ENCODE measurements around the gene ARFGAP2.
"Not testable (repeated sequence)": the region's sequence is repeated elsewhere in the genome, so short reads cannot be mapped to it uniquely, and the experiment has no call there.

The ARFGAP2 gene

DNA sequence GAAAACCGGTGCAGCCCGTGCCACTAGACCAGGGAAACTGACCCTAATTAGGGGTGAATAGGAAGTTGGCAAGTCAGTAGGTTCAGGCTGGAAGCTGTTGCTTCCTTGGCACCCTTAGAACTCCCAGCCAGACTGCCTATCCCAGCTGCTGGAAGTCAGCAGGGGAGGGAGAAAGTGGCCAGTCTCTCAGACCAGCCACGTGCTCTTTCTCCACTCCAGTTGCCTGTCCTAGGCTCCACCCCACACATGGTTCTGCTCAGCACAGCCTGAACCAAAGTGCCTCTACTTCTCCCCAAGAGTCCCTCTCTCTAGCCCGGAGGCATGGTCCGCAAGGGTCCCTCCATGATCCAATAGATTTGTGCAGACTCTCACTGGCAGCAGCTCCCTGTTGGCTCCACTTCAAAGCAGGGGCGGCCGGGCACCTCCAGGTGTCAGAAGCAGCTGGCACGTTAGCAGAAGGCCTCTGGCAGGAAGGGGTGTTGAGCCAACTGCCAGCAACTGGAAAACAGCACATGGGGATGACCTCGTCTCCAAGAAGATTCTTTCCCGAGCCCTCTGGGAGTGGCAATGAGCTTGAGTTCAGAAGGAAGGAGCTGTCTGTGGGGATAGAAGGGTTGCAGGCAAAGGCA lies 27.7 kb downstream of the ARFGAP2 start:
- DNase-seq (ENCODE audit: low read depth, low spot score), result no peak

DNA sequence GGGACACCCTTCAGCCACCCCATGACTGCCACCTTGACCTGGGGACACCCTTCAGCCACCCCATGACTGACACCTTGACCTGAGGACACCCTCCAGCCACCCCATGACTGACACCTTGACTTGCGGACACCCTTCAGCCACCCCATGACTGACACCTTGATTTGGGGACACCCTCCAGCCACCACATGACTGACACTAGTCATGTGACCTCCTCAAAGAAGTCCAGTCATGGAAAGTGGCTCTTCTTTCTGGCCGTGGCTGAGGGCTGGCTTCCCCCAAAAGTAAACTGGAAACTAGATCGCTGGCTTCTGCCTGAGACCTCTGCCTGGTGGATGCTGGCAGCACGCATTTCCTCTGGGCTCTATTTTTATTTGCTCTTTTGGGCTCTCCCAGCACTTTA lies 28.4 kb downstream of the ARFGAP2 start:
- DNase-seq (ENCODE audit: low read depth, low spot score), result no peak

- no peak for DNase-seq (ENCODE audit: low read depth, low spot score)
Measured at GRCh38 chr11:47147681-47148080, 29.0 kb downstream of the ARFGAP2 start.

DNA sequence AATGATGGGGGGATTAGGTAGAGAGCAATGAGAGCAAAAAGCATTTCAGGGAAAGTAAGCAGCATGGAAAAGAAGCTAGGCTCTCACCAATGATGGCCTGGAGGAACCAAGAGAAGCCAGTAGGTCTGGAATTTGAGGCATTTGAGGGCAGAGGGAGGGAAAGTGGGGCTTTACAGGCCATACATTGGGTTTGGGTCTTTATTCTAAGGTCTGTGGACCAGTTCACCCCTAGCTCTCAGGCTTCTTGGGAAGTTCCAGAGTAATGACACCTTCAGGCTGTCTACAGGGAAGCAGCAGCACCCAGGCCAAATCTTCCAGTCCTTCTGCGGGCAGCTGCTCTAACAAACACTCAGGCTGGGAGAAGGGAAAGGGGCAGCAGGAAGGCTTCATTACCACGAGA lies 29.4 kb downstream of the ARFGAP2 start:
- DNase-seq (ENCODE audit: low read depth, low spot score), result no peak

DNA sequence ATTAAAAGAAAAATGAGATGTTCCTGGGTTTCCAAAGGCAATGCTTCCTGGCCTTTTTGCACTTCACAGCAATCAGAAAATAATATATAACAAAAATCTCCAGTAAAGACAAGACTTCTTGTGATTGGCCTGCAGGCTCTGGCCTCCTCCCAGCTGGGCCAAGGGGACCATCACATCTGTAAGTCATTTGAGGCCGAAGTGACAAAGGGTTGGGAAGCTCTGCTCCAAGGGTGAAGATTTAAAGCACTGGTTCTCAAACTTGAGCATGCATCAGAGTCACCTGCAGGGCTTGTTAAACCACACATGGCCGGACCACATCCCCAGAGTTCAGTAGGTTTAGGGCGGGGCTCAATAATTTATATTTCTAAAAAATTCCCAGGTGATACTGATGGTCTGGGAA lies 32.1 kb downstream of the ARFGAP2 start:
- DNase-seq (ENCODE audit: low read depth, low spot score), result no peak

DNA sequence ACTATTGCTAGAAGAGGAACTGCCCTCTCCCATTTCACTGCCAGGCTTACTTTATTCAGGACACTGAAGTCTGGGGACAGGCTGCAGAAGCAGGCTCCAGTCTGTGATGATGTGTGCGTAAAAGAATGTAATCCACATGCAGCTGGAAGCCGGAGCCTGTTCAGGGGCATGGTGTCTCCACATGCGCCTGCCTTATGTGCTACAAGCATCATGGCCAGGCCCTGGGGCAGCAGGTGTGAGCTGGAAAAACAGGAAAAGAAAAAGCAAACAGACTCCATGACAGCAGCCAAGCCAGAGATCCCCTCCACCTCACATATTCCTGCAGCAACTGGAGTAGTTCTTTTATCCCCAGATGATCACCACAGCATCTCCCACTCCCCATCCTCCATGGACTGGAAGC lies 33.4 kb downstream of the ARFGAP2 start:
- DNase-seq (ENCODE audit: low read depth, low spot score), result no peak

- no peak for DNase-seq (ENCODE audit: low read depth, low spot score)
Measured at GRCh38 chr11:47139878-47140277, 36.8 kb downstream of the ARFGAP2 start.

DNA sequence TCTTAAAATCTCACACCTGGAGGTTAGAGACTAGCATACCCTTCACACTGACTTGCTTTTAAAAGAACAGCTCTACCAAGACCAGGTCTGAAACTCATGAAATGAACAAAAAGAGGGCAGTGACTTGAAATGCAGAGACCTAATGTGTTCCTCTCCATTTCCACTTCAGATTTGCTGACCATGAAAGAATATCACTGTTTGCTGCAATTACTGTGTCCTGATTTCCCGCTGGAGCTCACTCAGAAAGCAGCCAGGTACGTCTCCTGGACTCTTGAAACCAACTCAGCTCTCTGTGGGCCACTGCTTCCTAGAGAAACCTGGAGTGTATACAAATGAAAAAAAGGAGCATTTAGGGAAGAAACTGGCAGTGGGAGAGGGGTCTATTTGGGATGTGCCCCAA lies 39.2 kb downstream of the ARFGAP2 start:
- no peak for DNase-seq (ENCODE audit: low read depth, low spot score)

GRCh38 chr11:47136921-47137320 lies 39.8 kb downstream of the ARFGAP2 start:
- no peak for DNase-seq (ENCODE audit: low read depth, low spot score)

DNA sequence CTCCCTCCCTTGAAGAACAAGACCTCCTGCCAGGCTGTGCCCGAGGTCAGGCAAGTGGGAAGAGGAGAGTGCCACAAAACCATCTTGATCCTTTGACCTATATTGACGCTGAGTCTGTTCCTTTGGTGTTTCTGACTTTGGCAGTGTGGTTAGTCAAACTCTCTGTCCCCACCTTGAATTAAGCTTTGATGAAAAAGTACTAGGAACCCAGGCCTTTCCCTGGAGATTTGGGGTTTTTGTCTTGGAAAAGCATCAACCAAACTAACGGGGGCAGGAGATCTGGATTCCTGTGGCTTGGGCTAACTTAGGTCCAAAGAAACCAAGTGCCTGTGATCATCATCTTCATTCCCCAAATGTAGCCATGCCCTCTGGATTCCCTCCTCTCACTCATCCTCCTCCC lies 40.4 kb downstream of the ARFGAP2 start:
- DNase-seq (ENCODE audit: low read depth, low spot score), result no peak

DNA sequence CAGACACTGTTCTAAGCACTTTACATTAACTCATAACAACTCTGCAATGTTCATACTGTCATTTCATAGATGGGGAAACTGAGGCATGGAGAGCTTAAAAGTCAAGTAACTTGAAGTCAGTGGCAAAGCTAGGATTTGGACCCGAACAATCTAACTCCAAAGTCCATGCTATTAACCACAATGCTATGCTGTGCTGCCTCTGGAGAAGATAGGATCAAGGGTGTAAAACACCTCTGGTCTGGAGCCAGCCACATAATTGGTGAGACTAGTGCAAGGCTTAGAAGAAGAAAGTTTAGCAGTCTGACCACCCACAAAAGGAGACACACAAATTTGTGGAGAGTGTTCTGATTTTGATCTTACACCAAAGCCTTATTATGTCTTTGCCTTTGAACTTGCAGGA lies 43.7 kb downstream of the ARFGAP2 start:
- DNase-seq (ENCODE audit: low read depth, low spot score), result no peak

- no peak for DNase-seq (ENCODE audit: low read depth, low spot score)
Measured at GRCh38 chr11:47132490-47132889, 44.2 kb downstream of the ARFGAP2 start.

DNA sequence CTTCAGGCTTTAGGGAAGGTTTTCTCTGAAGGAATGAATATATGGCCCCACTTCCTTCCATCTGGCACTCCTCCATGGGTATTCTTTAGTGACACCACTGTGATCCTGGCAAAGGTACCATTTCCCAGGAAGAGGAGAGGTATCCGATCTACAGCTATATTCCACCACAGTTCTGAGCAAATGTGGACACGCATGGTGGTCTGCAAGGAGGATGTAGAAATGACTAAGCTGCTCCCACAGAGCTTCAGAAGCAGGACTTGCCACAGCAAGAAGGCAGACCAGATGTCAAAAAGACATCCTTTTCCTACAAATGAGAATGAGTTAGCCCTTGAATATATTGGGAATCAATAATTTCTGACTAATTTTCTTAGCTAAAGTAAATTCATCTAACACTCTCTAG lies 45.5 kb downstream of the ARFGAP2 start:
- no peak for DNase-seq (ENCODE audit: low read depth, low spot score)

DNA sequence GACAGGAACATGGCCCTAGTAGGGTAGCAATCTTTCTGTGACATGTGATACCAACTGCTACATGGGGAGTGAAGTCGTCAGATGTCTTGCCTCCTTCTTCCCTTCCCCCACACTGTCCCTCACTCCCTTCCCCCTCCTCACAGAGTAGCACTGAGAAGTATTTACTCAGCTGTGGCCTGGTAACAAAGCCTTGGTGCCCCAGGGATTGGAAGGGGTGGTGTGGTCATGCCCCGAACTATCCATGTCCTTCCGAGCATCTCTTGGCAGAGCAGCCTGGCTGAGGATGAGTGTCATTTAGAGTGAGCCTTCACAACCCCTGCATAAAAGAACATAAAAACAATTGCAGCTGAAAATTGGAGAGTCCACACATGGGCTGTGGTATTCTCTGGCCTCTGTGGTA lies 46.1 kb downstream of the ARFGAP2 start:
- DNase-seq (ENCODE audit: low read depth, low spot score), result no peak

GRCh38 chr11:47127213-47127612 lies 49.5 kb downstream of the ARFGAP2 start:
- no peak for DNase-seq (ENCODE audit: low read depth, low spot score)

GRCh38 chr11:47125083-47125482 lies 51.6 kb downstream of the ARFGAP2 start:
- no peak for DNase-seq (ENCODE audit: low read depth, low spot score)

DNA sequence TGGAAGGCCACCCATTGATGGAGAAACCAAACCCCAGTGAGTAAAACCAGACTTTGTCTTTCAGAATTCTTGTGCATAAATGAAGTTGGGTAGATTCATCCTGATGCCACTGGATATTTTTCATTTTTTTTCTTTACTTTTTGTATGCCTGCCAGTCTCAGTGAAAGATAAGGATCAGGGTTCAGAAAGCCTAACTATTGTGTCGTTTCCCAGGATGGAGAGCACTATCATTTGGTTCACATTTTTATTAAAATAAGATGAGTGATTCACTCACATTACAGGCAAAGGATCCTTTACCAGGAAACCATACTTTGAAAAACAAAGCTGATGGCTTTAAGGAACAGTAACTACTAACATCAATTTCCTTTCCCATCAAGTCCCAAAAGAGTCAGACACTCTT lies 52.0 kb downstream of the ARFGAP2 start:
- no peak for DNase-seq (ENCODE audit: low read depth, low spot score)

GRCh38 chr11:47123094-47123493 lies 53.6 kb downstream of the ARFGAP2 start:
- no peak for DNase-seq (ENCODE audit: low read depth, low spot score)

DNA sequence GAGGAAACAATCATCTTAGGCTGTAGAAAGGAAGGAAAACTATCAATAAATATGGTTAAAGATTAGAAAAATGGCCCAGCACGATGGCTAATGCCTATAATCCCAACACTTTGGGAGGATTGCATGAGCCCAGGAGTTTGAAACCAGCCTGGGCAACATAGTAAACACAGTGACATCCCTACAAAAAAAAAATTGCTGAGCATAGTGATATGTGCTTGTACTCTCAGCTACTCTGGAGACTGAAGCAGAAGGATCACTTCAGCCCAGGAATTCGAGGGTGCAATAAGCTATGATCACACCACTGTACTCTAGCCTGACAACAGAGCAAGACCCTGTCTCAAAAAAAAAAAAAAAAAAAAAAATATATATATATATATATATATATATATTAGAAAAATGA lies 54.9 kb downstream of the ARFGAP2 start:
- DNase-seq (ENCODE audit: low read depth, low spot score), result no peak

DNA sequence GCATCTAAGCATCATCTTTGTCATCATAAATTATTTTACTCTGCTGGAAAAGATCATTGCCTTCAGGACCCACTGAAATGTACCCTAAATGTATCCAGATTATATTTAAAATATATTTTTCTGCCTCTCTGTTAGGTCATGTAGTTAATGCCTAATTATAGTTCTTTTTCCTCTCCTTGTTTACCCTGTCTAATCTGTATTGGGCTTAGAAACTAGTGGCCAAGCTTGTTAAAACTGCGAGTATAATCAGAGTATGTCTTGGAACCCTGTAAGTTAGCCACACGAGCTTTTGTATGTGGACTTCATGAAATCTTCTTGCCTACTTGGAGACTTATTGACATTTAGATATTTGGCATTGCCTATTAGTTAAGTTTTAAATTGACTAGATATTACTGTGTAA lies 55.6 kb downstream of the ARFGAP2 start:
- no peak for DNase-seq (ENCODE audit: low read depth, low spot score)

DNA sequence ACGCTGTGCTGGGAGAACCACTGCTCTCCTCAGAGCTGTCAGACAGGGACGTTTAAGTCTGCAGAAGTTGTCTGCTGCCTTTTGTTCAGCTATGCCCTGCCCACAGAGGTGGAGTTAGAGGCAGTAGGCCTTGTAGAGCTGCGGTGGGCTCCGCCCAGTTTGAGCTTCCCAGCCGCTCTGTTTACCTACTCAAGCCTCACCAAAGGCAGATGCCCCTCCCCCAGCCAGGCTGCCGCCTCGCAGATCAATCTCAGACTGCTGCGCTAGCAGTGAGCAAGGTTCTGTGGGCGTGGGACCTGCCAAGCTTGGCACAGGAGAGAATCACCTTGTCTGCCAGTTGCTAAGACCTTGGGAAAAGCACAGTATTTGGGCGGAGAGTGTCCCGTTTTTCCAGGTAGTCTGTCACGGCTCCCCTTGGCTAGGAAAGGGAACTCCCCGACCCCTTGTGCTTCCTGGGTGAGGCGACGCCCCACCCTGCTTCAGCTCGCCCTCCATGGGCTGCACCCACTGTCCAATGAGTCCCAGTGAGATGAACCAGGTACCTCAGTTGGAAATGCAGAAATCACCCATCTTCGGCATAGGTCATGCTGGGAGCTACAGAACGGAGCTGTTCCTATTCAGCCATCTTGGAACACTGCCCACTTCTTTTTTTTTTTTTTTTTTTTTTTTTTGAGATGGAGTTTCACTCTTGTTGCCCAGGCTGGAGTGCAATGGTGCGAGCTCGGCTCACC lies 57.6 kb downstream of the ARFGAP2 start:
- DNase-seq (ENCODE audit: low read depth, low spot score), result not testable (repeated sequence)
